T-helper 1 cell treated with Interleukin-12 subunit alpha and Interleukin-12 subunit beta and Interleukin-4 antibody, amounts not matched to agents 30 ng/mL and 1 ng/mL, for 36 hours (primary cell): ENCODE measurements around the gene STK17B. TPM values are rescaled to one million over a fixed set of nuclear protein-coding genes. Genes with fewer than 3 reads are reported as not detected.

Experiments
- total RNA-seq: library from RNA; stranded (reverse); gene quantifications from 2 replicates; pipeline ENCODE4 v1.2.3, GENCODE V29; 2022

The STK17B gene
- total RNA-seq, 1 donor from 2014 or later, result 419 TPM

Other genes with a start within 250 kb of the STK17B start
- gene DNAH7, start 102.7 kb downstream of the STK17B start, total RNA-seq, result 0.05 TPM in 1 of 2 replicates, not detected in the other